Mucosa of descending colon (tissue), 3 donors: ENCODE results near the gene MATN1. TPM values are rescaled to one million over a fixed set of nuclear protein-coding genes. Genes with fewer than 3 reads are reported as not detected.

Source experiments
- ATAC-seq: fragments of 200-7000 bp; cut with Tn5 transposase; one replicate; pipeline ENCODE4 v1.9.1; 2020; ENCODE audit warnings: mild to moderate bottlenecking, moderate library complexity
- DNase-seq, 3 donors: peaks; one replicate each; pipeline ENCODE4 v3.0.0-alpha.2; 2020
- H3K36me3 ChIP-seq: fragments of 200-600 bp; one replicate; pipeline ENCODE4 v1.8.0; 2021; ENCODE audit warnings: low read depth, mild to moderate bottlenecking
- H3K4me1 ChIP-seq: fragments of 200-600 bp; one replicate; pipeline ENCODE4 v1.8.0; 2021; ENCODE audit warnings: low read depth, mild to moderate bottlenecking
- H3K4me3 ChIP-seq: fragments of 200-600 bp; one replicate; pipeline ENCODE4 v1.8.0; 2021; ENCODE audit warnings: mild to moderate bottlenecking
- H3K9me3 ChIP-seq: fragments of 200-600 bp; one replicate; pipeline ENCODE4 v1.8.0; 2021; ENCODE audit warnings: mild to moderate bottlenecking
- intact Hi-C, 2 donors: fragments of 100-400 bp; cut with DNase I in 1 of 2; cut with micrococcal nuclease in 1 of 2; formaldehyde crosslinking; loops; one replicate each; pipeline versions ENCODE4 v1.11.0 to v1.11.1; 2022; cut with DNase I, micrococcal nuclease
- total RNA-seq, 3 donors: library from RNA; stranded (reverse); fragmentation: NEBNext Ultra II Directional in 2 of 3; extraction: Animal tissue kit (Norgen Biotek cat#: 25700) in 2 of 3; gene quantifications; one replicate each; pipeline versions ENCODE4 v1.2.1 to v1.2.4, GENCODE V29; 2021 to 2023
- TF ChIP-seq, protein P1 (sequence below): fragments of 200-600 bp; IDR thresholded peaks from one replicate; pipeline ENCODE4 v1.8.0; 2022; ENCODE audit warnings: antibody characterized with exemption, mild to moderate bottlenecking
- donor health status: DM: no; HTN: no; CAD: no; lungs with moderate emphysema.
- donor health status: DM: no; HTN: no; CAD: no.
- donor health status: DM: no; HTN: yes; CAD: no.

MATN1 gene
- total RNA-seq, 3 donors from 2014 or later: 0.22 TPM; not detected in 2

DNA sequence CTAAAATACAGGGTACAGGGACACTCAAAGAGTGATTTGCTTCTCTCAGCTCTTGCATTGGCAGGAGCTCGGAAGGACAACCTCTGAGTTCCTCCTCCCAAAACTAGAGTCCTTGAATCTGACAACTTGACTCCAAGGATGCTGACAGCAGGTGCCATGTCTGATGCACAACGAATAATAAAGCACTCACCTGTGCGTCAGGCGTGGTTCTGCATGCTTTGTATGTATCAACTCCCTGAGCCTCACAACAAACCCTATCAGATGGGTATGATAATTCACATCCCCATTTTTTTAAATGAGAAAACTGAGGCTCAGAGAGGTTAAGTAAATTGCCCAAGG is 32.8 kb upstream of the MATN1 start:
- Histone ChIP-seq H3K9me3 (no peaks in the 10 kb centered on the region), H3K4me3 (no peak overlapping the region), H3K36me3 (no peaks in the 10 kb centered on the region), H3K4me1 (no peaks in the 10 kb centered on the region)
- no peak for ATAC-seq
- no peak for DNase-seq
- TF ChIP-seq, protein P1, sequence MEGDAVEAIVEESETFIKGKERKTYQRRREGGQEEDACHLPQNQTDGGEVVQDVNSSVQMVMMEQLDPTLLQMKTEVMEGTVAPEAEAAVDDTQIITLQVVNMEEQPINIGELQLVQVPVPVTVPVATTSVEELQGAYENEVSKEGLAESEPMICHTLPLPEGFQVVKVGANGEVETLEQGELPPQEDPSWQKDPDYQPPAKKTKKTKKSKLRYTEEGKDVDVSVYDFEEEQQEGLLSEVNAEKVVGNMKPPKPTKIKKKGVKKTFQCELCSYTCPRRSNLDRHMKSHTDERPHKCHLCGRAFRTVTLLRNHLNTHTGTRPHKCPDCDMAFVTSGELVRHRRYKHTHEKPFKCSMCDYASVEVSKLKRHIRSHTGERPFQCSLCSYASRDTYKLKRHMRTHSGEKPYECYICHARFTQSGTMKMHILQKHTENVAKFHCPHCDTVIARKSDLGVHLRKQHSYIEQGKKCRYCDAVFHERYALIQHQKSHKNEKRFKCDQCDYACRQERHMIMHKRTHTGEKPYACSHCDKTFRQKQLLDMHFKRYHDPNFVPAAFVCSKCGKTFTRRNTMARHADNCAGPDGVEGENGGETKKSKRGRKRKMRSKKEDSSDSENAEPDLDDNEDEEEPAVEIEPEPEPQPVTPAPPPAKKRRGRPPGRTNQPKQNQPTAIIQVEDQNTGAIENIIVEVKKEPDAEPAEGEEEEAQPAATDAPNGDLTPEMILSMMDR: no peak
- intact Hi-C loops: no loop called here

DNA sequence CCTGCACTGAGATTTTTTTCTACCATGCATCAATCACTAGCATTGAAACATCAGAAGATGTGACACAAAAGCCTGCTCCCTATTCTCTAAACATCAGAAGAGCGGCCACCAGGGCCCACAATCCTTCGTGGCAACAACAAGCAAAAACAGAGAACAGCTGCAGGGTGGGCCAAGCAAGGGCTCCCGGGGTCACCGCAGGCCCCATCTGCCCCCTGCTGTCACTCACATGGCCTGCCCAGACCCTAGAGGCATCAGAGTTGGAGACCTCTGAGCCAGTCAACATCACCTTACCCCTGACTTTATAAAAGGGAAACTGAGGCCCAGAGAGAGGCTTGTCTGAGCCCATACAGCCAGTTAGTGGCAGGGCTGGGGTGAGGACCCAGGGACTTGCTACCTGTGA is 32.4 kb upstream of the MATN1 start:
- TF ChIP-seq, protein P1: no peak
- Histone ChIP-seq H3K4me3 (no peak overlapping the region), H3K9me3 (no peaks in the 10 kb centered on the region), H3K36me3 (no peaks in the 10 kb centered on the region), H3K4me1 (no peaks in the 10 kb centered on the region)
- ATAC-seq (no peak), DNase-seq (no peak)
- intact Hi-C loops: no loop called here

DNA sequence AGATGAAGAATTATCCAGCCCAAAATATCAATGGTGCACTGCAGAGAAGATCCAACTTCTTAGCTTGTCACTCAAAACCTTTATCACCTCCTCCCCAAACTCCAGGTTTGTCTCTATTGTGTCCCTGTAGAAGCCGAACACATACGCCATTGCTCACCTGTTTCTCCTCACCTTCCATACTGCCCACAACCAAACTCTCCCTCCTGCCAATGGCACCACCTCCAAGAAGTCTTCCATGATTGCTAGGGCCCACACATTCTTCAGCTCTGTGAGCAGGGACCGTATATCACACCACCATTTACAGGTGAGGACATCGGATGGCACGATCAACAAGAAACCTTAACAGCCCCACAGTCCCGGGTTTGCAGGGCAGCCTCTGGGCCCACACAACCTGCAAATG is 31.9 kb upstream of the MATN1 start:
- Histone ChIP-seq H3K4me3 (no peak overlapping the region), H3K4me1 (no peaks in the 10 kb centered on the region), H3K9me3 (no peaks in the 10 kb centered on the region), H3K36me3 (no peaks in the 10 kb centered on the region)
- no peak for DNase-seq
- TF ChIP-seq, protein P1: no peak
- intact Hi-C loops: no loop called here
- no peak for ATAC-seq

DNA sequence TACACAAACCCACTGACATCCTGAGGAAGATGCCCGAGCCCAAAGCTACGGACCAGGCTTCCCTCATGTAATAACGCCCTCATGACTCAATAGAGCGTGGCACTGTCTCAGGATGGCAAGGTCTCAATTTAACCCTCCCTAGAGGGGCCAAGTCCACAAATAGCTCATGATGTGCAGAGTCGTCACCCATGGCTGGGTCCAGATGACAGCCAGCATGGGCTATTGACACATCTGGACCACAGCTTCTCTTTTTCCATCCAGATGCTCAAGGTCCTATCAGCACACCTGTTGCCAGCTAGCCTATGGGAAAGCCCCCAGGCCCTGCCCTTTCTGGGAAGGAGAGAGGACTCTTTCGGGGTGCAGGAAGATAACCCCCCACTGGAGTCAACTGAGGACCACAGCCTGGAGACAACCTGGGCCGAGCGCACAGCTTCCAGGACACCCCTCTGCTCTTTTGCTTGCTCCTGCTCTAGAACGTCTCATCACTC is 31.3 kb upstream of the MATN1 start:
- Histone ChIP-seq H3K4me1 (no peaks in the 10 kb centered on the region), H3K36me3 (no peaks in the 10 kb centered on the region), H3K4me3 (no peak overlapping the region), H3K9me3 (no peaks in the 10 kb centered on the region)
- TF ChIP-seq, protein P1: no peak
- no peak for DNase-seq
- intact Hi-C loops: no loop called here
- peak; percentile 39 for ATAC-seq

DNA sequence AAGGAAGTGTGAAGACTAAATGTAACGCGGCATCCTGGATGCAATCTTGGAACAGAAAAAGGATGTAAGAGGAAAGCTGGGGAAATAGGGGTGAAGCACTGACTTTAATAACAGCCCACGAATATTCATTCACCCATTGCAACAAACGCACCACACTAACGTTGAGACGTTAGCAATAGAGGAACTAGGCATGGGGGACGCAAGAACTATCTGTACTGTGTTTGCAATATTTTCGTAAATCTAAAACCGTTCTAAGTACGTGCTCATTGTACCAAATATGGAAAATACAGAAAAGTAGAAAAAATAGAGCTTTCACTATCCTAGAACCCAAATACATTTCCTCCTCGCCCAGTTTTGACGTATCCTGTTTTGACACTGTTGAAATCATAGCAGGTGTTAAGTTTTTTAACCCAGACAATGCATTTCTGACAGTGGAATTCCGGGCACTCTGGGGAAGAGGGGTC is 30.3 kb upstream of the MATN1 start:
- DNase-seq: no peak
- H3K4me1 ChIP-seq: no peaks in the 10 kb centered on the region
- intact Hi-C loops: no loop called here

More for the DNA sequence above, 30.3 kb upstream of the MATN1 start:
- Histone ChIP-seq H3K9me3 (no peaks in the 10 kb centered on the region), H3K36me3 (no peaks in the 10 kb centered on the region), H3K4me3 (no peak overlapping the region)
- peak; percentile 8 for ATAC-seq
- TF ChIP-seq, protein P1: no peak
